Posterior vena cava (tissue), 2 donors: ENCODE data around the gene RCOR2. TPM values are rescaled to one million over a fixed set of nuclear protein-coding genes. Genes with fewer than 3 reads are reported as not detected.

ENCODE experiments used
- DNase-seq: peaks from one replicate; pipeline ENCODE4 v3.0.0-alpha.2; 2020; ENCODE audit warnings: low spot score
- intact Hi-C, 2 donors: fragments of 100-400 bp; cut with DNase I; formaldehyde crosslinking; loops; one replicate each; pipeline versions ENCODE4 v1.14.1 to v1.14.2; 2022 to 2023
- total RNA-seq, 2 donors: library from RNA; stranded (reverse); fragmentation: NEBNext Ultra II Directional; extraction: Animal tissue kit (Norgen Biotek cat#: 25700); gene quantifications; one replicate each; pipeline ENCODE4 v1.2.1, GENCODE V29; 2021
- donor health status: DM: yes; HTN: yes; CAD: no.
- donor health status: DM: yes; HTN: yes; CAD: no.

RCOR2 gene
- total RNA-seq, 2 donors from 2014 or later, result 0.95 to 2.7 TPM

DNA sequence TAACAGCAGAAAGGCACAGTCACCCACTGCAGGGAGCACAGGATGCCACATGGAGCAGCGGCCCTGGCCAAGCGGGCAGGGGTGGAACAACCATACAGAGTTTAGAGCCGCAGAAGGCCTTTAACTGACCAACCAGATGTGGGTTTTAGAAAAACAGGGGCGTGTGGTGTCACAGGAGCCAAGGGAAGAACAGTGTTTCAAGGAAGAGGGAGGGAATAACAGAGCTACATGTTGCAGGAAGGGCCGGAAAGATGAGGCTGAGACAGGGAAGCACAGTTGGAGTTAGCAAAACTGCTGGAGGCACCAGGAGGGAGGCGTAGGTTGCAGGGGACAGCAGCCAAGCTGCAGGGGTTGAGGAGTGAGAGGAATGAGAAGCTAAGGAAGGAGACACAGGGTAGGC is 14.1 kb upstream of the RCOR2 start:
- DNase-seq, result no peak
- intact Hi-C loops, result no loop called here

GRCh38 chr11:63929616-63930015 is 12.7 kb upstream of the RCOR2 start:
- no peak for DNase-seq
- intact Hi-C loops, result no loop called here

DNA sequence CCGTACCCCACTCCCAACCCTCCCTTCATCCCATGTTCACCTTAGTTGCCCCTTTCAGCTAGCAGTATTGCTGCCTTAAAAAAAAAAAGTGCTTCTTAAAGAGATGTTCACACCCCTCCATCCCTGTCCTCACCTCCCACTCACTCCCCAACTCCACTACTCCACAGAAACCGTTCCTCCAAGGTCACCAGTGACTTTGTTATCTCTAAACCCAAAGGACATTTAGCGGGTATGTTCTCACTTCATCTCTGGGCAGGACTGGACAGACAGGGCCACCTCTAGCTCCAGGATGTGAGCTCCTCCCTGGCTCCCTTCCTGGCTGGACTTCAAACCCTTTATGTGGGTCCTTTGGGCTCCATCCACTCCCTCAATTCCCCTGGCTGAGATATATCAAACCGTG is 6.4 kb upstream of the RCOR2 start:
- no peak for DNase-seq
- intact Hi-C loops, result no loop called here

DNA sequence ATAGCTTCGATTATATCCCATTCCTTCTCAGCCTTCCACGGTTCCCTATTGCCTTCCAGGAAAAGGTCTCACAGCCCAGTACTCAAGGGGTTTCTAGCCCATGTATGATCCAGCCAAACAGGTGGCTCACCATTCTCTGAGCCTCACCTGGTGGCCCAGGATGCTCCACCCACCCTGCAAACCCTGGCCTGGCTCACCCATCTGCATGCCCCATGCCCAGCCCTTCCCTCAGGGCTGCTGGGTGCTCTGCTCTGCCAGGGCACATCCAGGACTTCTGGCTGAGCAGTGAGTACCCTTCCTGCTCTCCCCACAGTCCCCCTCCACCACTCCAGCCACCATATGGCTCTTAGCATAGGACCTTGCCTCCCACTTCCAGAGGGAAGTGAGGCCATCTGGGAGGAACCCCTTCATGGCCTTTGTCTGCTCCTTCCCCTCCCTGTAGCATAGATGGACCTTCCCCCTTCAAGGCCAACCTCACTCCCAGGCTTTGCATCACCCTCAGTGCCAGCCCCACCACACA is 5.8 kb upstream of the RCOR2 start:
- no peak for DNase-seq
- intact Hi-C loops, result no loop called here

- intact Hi-C loops, result no loop called here
- DNase-seq, result no peak
These were observed 4.0 kb upstream of the RCOR2 start for GRCh38 chr11:63920939-63921417.

- intact Hi-C loops, result no loop called here
- DNase-seq, result peak; percentile 90
These were observed 3.4 kb upstream of the RCOR2 start for GRCh38 chr11:63920126-63920938.

- intact Hi-C loops, result no loop called here
- no peak for DNase-seq
These were observed 2.5 kb upstream of the RCOR2 start for GRCh38 chr11:63919267-63920125.

GRCh38 chr11:63918507-63919191 is 1.7 kb upstream of the RCOR2 start:
- intact Hi-C loops, result no loop called here
- no peak for DNase-seq

DNA sequence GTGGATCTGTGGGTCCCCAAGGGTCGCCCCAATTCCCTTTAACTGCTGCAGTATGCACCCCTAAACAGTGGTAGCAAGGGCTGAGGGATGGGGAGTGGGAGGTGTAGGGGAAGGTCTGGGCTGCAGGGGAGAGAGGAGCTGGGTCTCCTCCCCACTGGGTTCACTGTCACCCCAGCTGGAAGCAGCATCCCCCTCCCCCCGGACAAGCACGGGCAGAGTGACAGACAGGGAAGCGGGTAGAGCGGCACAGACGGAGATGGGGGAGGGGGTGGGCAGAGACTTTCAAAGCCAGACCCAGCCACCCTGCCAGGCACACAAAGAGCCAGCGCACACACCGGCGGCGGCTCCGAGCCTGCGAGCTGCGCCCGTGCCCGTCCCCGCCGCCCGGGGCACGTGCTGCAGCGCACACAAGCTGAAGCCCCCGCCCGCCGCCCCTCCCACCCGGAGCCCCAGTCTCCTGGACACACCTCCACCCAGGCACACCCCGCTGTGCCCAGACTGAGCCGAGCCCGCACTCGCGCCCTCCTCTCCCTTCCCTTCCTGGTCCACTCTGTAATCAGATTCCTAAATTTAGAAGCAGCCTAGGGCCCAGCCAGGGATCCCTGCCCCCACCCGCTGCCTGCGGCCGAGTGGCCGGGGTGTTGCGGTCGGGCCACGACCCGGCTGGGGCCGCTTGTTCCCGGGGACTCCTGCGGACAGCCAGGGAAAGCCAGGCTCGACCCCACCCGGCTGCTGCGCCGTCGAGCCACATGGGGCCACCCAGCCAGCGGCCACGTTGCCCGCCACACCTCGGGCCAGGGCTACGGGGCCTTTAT is 935 bp upstream of the RCOR2 start:
- DNase-seq, result no peak
- intact Hi-C loops, result no loop called here

DNA sequence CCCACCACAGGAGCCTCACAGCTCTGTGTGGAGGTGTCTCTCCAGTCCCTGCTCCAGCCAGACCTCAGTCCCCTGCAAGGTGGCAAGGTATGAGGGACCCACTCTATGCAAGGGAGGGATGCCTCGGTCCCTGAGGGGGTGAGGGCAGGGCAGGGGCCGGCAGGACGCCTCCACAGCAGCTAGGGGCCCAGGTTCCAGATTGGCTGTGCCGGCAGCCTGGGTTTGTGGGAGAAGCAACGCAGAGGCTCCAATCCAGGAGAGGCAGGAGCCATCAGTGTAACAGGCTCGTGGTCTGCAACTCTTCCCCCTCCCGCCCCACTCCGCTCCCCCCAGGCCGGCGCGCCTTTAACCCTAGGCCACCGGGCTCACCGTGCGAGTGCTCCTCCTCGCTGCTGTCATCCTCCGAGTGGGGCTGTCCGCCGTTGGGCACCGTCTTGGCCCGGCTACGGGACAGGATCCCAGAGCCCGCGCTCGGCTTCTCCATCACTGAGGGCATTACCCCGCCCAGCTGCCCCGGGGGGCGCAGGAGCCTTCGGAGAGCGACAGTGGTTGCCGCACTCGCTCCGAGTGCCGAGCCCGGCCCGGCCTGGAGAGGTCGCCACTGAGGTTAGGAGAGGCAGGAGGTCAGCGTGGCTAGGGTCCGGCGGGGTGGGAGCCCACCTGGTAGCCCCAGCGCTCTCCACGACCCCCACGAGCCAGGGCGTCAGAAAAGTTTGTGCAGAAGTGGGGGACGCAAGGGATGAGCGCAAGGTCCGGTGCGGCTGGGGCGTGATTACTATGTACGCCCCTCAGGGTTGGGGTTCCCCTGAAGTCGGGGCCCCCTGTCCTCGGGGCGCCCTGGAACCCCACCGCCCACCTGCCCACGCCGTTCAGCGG is 765 bp downstream of the RCOR2 start:
- intact Hi-C loops, result no loop called here
- DNase-seq, result no peak

DNA sequence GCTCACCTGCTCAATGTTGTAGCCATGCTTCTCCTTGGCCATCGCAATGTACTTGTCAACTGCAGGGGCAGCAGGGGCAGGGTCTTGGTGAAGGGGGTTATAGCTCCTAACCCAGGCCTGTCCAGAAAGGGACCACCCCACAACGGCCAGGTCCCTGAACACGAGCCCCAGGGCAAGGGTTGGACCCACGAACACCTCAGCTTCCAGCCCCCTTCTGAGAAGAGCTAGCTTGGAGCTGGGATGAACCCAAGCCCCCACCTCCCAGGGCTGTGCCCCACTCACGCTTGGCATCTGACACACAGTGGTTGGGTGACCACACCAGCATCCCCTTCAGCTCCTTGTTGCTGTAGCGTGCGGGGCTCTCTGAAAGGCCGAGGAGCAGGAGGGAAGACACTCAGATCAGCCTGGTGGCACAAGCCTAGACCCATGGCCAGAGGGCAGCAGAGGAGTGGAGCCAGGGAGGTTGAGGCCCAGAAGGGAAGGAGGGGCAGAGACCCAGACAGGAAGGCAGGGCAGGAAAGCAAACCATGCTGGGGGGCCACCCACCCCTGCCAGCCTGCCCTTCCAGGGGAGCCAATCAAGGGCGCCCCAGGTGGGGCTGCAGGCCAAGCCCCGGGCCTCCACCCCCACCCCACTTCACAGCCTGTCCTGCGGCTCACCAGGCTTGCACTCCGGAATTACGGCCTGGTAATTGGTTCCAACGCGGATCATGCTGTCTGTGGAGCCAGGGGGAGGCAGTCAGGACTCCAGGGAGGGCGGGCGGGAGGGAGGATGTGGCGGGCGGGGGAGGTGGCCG is 1.9 kb downstream of the RCOR2 start:
- intact Hi-C loops, result no loop called here
- no peak for DNase-seq

DNA sequence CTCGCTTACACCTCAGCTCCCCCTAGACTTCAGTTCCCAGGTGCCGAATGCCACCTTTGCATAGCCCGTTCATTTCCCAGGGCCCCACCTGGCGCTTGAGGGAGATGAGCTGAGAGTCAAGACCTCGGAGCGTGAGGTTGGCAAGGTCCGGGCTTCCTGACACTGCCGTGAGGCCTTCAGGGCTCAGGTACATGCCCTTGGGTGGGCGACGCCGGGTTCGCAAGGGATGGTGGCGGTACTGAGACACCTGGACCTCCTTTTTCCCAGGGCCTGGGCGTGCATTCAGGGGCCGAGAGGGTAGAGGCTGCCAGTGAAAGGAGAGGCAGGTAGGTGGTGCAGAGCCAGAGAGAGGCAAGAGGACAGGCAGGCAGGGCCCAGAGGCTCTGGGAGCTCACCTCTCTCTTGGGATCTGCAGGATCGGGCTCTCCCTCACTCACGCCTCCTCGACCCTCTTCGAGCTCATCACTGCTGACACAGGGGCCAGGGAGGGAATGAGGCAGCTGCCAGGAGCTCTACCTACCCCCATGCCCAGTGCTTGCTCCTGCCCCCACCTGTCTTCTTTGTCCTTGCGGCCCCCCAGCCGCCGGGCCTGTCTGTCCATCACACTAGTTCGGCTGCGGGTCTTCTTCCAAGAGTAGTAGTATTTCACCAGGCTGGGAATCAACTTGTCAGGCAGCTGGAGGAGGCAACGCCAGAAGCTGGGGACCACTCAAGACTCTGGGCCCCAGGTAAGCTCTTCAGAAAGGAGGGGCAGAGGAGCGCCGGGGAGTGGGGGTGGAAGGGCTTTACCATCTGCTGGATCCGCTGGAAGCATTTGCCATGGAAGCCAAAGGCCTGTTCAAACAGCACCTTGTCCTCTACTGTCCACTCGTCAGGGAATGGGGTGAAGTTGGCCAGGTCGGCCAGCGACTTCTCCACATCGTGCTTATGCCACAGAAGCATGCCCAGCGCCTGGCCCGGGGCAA is 2.8 kb downstream of the RCOR2 start:
- no peak for DNase-seq
- intact Hi-C loops, result no loop called here

- intact Hi-C loops, result no loop called here
- DNase-seq, result no peak
These were observed 4.3 kb downstream of the RCOR2 start for GRCh38 chr11:63912678-63913077.

DNA sequence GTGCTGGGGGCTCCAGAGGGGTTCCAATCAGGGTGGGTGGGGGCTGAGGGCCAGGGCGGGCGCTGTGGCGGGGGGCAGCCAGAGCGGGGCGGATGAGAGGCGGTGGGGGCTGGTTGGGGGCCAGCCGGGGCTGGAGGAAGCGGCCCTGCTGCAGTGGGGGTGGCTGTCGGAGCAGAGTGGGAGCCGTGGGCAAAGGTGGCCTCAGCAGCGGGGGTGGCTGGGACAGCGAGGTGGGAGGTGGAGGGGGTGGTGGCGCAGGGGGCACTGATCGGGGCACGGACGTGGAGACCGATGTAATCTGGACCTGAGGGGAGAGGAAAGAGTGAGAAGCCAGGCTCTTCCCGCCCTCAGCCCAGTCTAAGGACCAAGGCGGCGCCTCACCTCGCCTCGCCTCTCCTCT is 5.1 kb downstream of the RCOR2 start:
- DNase-seq, result no peak
- intact Hi-C loops, result no loop called here

DNA sequence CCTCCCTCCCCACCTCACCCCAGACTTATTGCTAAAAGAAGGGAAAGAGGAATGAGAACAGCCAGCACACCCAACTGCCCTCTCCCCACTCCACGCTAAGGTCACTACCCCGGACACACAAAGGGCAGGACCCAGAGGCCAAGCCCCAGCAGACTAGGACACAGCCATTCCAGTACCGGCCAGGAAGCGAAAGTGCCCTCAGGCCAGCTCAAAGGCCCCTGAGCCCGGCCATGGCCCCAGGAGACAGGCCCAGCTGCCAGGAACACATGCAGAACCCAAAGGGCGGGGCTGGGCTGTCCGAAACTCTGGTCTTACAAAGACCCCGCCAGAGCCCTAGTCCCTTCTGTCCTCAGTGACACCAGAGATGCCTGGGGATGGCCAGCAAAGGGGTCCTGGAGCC is 5.5 kb downstream of the RCOR2 start:
- no peak for DNase-seq
- intact Hi-C loops, result no loop called here

DNA sequence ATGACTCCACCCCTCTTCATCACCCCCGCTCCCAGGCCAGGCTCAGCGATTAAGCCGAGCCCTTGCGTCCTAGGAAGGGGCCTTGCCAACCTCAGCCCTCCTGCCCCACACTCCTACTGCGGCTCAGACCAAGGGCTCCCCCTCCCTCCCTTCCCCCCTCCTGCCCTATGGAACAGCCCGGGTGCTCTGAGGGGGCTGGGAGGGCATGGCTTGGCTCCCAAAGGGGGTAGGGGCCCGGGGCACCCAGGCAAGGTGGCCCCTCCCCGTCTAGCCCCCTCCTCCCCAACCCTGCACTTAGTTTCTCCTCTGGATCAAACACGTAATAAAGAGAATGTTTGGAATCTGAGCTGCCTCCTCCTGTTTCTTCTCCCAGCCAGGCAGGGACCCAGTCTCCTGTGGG is 6.3 kb downstream of the RCOR2 start:
- intact Hi-C loops, result no loop called here
- no peak for DNase-seq
